GM12878 (cell line): ENCODE measurements around the gene NDUFS6.

Experiments used
- POLR2A ChIP-seq: IDR thresholded peaks from 2 replicates; pipeline ENCODE4 v1.6.1; 2011; ENCODE audit warnings: low read depth, mild to moderate bottlenecking, low read length
- SPI1 ChIP-seq: IDR thresholded peaks from 2 replicates; pipeline ENCODE4 v1.6.1; 2011; ENCODE audit warnings: low read depth, mild to moderate bottlenecking, low read length, moderate library complexity, borderline replicate concordance; ENCODE audit not compliant: insufficient read depth
- TF ChIP-seq, protein P1 (sequence below), 3 experiments: IDR thresholded peaks in 2 of 3; conservative IDR thresholded peaks in 1 of 3; 2 replicates each; pipeline ENCODE4 v1.5.1; 2011; ENCODE audit warnings: low read depth in 3 of 3, low read length in 3 of 3, mild to moderate bottlenecking in 3 of 3, control low read depth in 2 of 3, moderate library complexity in 2 of 3, inconsistent platforms in 1 of 3, mixed read lengths in 1 of 3; ENCODE audit not compliant: control insufficient read depth in 2 of 3, insufficient read depth in 1 of 3; ENCODE audit errors: extremely low read depth in 1 of 3
- TF ChIP-seq, protein P2 (sequence below): IDR thresholded peaks from 2 replicates; pipeline ENCODE4 v1.6.1; 2012; ENCODE audit warnings: improper control_type of control experiment, low read depth, low read length; ENCODE audit not compliant: insufficient replicate concordance
- TF ChIP-seq, protein P3 (sequence below): IDR thresholded peaks from 2 replicates; pipeline ENCODE4 v1.6.1; 2011; ENCODE audit warnings: low read depth, mild to moderate bottlenecking, low read length, moderate library complexity, borderline replicate concordance; ENCODE audit errors: extremely low read depth
- TF ChIP-seq, protein P4 (sequence below): fragments of 450-650 bp; IDR thresholded peaks from 2 replicates; pipeline ENCODE4 v1.6.1; 2017; ENCODE audit warnings: mild to moderate bottlenecking

DNA sequence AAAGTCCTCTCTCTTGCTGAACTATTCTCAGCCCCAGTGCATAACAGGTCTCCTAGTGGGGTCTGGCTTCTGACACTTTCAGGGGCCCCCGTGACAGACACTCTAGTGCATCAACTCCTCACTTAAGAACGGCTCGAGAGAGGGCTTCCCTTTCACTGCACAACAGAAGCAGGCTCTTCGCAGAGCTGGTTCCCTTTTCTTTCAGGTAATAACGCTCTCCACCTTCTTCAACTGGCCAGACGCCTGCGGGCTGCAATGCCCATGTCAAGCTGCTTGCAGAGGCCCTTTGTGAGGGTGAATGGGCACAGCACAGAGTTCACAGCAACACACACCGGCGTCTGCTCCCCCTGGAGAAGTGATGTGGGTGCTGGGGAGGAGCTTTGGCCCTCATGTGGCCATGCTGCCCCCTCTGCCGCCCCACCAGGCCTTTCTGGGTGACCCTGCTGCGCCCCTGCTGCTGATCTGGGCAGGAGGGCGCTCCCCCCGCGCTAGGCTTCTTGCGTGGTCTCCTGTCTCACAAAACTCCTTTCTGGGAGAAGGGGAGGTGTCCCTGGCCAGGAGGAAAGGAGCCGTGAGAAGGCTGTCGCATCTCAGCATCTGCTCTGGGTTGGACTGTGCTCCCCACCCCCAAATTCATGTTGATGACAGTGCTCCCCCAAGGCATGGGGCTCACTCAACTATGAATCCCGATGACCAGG, 4.0 kb upstream of the NDUFS6 start:
- TF ChIP-seq, protein P1, sequence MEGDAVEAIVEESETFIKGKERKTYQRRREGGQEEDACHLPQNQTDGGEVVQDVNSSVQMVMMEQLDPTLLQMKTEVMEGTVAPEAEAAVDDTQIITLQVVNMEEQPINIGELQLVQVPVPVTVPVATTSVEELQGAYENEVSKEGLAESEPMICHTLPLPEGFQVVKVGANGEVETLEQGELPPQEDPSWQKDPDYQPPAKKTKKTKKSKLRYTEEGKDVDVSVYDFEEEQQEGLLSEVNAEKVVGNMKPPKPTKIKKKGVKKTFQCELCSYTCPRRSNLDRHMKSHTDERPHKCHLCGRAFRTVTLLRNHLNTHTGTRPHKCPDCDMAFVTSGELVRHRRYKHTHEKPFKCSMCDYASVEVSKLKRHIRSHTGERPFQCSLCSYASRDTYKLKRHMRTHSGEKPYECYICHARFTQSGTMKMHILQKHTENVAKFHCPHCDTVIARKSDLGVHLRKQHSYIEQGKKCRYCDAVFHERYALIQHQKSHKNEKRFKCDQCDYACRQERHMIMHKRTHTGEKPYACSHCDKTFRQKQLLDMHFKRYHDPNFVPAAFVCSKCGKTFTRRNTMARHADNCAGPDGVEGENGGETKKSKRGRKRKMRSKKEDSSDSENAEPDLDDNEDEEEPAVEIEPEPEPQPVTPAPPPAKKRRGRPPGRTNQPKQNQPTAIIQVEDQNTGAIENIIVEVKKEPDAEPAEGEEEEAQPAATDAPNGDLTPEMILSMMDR (IDR thresholded peaks at IDR 0.05 in 2 of 3, conservative IDR thresholded peaks at IDR 0.05 in 1 of 3; ENCODE audit: control insufficient read depth in 2 of 3, extremely low read depth in 1 of 3, insufficient read depth in 1 of 3, low read depth in 3 of 3, low read length in 3 of 3) = no peak
- TF ChIP-seq SPI1 (no peak), POLR2A (no peak)
- TF ChIP-seq, protein P2, sequence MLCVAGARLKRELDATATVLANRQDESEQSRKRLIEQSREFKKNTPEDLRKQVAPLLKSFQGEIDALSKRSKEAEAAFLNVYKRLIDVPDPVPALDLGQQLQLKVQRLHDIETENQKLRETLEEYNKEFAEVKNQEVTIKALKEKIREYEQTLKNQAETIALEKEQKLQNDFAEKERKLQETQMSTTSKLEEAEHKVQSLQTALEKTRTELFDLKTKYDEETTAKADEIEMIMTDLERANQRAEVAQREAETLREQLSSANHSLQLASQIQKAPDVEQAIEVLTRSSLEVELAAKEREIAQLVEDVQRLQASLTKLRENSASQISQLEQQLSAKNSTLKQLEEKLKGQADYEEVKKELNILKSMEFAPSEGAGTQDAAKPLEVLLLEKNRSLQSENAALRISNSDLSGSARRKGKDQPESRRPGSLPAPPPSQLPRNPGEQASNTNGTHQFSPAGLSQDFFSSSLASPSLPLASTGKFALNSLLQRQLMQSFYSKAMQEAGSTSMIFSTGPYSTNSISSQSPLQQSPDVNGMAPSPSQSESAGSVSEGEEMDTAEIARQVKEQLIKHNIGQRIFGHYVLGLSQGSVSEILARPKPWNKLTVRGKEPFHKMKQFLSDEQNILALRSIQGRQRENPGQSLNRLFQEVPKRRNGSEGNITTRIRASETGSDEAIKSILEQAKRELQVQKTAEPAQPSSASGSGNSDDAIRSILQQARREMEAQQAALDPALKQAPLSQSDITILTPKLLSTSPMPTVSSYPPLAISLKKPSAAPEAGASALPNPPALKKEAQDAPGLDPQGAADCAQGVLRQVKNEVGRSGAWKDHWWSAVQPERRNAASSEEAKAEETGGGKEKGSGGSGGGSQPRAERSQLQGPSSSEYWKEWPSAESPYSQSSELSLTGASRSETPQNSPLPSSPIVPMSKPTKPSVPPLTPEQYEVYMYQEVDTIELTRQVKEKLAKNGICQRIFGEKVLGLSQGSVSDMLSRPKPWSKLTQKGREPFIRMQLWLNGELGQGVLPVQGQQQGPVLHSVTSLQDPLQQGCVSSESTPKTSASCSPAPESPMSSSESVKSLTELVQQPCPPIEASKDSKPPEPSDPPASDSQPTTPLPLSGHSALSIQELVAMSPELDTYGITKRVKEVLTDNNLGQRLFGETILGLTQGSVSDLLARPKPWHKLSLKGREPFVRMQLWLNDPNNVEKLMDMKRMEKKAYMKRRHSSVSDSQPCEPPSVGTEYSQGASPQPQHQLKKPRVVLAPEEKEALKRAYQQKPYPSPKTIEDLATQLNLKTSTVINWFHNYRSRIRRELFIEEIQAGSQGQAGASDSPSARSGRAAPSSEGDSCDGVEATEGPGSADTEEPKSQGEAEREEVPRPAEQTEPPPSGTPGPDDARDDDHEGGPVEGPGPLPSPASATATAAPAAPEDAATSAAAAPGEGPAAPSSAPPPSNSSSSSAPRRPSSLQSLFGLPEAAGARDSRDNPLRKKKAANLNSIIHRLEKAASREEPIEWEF = no peak
- TF ChIP-seq, protein P3, sequence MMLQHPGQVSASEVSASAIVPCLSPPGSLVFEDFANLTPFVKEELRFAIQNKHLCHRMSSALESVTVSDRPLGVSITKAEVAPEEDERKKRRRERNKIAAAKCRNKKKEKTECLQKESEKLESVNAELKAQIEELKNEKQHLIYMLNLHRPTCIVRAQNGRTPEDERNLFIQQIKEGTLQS = no peak
- TF ChIP-seq, protein P4, sequence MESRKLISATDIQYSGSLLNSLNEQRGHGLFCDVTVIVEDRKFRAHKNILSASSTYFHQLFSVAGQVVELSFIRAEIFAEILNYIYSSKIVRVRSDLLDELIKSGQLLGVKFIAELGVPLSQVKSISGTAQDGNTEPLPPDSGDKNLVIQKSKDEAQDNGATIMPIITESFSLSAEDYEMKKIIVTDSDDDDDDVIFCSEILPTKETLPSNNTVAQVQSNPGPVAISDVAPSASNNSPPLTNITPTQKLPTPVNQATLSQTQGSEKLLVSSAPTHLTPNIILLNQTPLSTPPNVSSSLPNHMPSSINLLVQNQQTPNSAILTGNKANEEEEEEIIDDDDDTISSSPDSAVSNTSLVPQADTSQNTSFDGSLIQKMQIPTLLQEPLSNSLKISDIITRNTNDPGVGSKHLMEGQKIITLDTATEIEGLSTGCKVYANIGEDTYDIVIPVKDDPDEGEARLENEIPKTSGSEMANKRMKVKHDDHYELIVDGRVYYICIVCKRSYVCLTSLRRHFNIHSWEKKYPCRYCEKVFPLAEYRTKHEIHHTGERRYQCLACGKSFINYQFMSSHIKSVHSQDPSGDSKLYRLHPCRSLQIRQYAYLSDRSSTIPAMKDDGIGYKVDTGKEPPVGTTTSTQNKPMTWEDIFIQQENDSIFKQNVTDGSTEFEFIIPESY = no peak
